Sciatic nerve (tissue), 2 donors: ENCODE measurements around the gene OR51B2. TPM values are rescaled to one million over a fixed set of nuclear protein-coding genes. Genes with fewer than 3 reads are reported as not detected.
"Not testable (repeated sequence)": the region's sequence is repeated elsewhere in the genome, so short reads cannot be mapped to it uniquely, and the experiment has no call there.

ENCODE experiments used
- ATAC-seq: fragments of 200-7000 bp; cut with Tn5 transposase; one replicate; pipeline ENCODE4 v1.9.1; 2020; ENCODE audit warnings: mild to moderate bottlenecking, moderate library complexity
- DNase-seq: peaks from one replicate; pipeline ENCODE4 v3.0.0-alpha.2; 2020; ENCODE audit warnings: low spot score
- intact Hi-C: fragments of 100-400 bp; cut with DNase I; formaldehyde crosslinking; loops from one replicate; pipeline ENCODE4 v1.14.2; 2022
- total RNA-seq: library from RNA; stranded (reverse); fragmentation: NEBNext Ultra II Directional; extraction: Animal tissue kit (Norgen Biotek cat#: 25700); gene quantifications from one replicate; pipeline ENCODE4 v1.2.1, GENCODE V29; 2021
- donor health status: DM: no; HTN: no; CAD: no.
- donor health status: DM: no; HTN: no; CAD: no.

The OR51B2 gene
- 0.40 TPM for total RNA-seq

GRCh38 chr11:5324197-5324596 is at the start of gene OR51B2:
OR51B2 (minus strand) TSS chr11:5324297; CDS start chr11:5324297, 0 bp downstream.
- ATAC-seq, result no peak
- DNase-seq, result no peak
- intact Hi-C loops, result no loop called here

DNA sequence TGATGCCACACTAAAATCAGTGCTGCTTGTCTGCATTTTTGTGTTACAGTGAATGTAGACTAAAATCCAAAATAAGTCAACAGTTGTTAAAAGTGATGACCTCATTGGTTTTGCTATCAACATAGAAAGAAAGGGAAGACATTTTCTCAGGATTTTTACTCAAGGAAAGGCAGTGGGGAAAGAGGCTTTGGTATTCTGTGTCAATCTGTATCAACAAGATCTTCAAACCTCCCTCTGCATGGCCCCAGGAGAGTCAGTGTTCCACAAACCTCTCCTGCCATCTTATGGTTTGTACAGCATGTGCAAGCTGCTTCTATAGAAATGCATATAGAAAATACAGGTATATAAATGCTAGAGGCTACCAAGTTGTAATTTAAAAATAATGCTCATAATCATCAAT is 45.7 kb upstream of the OR51B2 start:
- DNase-seq (no peak), ATAC-seq (no peak)
- intact Hi-C loops, result no loop called here

DNA sequence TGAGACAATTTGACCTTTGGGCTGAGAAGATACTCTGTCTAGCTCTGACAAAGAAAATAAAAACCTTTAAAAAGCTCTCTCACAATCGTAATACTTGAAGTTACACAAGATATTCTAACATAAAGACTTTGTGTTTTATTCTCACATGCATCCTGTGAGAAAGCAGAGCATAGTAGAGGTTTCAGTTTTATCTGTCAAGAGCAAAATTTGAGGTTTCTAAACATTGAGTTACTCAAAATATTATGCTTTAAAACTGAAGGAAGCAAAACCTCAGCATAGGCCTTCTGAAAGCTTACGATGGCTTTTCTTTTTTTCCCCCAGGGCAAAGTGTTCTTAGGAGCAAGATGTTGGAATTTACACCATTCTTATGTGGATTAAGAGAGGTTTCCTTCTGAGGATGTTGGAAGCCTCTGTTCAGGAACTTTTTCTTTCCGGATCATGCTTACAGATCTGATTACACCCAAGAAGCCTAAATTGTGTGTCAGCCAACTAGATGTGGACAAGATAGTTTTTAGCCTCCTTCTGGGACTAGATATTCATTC is 44.5 kb upstream of the OR51B2 start:
- ATAC-seq (no peak), DNase-seq (no peak)
- intact Hi-C loops, result no loop called here

DNA sequence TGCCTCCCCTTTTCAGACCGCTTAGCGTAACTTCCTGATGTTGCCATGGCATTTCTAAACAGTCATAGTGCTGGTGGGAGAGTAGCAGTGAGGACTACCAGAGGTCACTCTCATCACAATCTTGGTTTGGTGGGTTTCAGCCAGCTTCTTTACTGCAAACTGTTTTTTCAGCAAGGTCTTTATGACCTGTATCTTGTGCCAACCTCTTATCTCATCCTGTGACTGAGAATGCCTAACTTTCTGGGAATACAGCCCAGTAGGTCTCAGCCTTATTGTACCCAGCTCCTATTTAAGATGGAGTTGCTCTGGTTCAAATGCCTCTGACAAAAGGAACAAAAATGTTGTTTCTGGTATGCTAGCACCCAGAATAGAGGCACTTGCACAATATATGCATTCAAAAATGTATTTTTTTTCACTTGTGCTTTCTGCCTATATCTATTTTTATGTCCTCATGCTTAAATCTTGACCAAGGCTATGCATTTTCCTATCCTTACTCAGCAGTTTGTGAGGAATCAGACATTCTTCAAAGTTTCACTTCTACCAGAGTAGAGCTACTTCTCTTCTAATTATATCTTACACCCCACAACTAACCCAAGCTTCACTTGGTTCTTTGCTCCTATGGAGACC is 43.5 kb upstream of the OR51B2 start:
- DNase-seq (no peak), ATAC-seq (no peak)
- intact Hi-C loops, result no loop called here

DNA sequence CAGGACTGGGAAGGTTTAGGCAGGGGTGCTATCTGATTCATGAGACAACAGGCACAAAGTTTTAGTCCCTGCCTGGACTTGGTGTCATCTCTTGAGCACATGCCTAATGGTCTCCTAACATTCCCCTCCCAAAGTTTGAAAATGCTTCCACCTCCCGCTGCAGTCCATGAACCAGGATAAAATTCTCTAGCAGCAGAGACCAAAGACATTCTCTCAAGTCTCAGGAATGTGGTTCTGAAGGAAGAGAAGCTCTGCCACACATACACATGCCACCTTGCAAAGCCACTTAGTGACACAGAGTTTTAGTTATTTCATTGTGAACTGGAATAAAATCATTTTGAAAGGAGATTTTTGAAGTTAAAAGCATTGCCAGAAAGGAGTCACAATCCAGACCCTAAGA is 42.8 kb upstream of the OR51B2 start:
- intact Hi-C loops, result no loop called here
- DNase-seq, result no peak
- ATAC-seq, result no peak

- DNase-seq, ATAC-seq, intact Hi-C loops: not testable (repeated sequence)
Observed at GRCh38 chr11:5366365-5366764, 42.3 kb upstream of the OR51B2 start.

- ATAC-seq (no peak), DNase-seq (no peak)
- intact Hi-C loops, result no loop called here
Observed at GRCh38 chr11:5364214-5364613, 40.1 kb upstream of the OR51B2 start.

DNA sequence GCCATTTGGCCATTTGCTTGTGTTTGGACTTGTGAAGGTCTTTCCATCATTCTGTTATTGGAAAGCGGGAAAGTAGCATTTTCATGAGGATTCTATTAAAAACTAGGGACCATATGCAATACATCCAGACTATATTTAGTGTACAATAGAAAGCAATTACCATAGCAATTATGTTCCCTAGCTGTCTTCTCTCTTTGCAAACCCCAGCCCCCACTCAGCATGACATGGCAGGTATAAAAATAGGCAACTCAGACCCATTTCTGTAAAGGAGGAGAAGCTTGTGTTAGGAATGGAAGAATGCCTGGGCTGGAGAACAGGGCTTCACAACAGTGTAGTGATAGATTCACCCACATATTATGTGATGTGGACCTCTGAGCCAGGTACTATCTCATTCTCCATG is 39.6 kb upstream of the OR51B2 start:
- intact Hi-C loops, result no loop called here
- DNase-seq (no peak), ATAC-seq (no peak)

GRCh38 chr11:5362017-5362625 is 38.0 kb upstream of the OR51B2 start:
- ATAC-seq, result no peak
- intact Hi-C loops, result no loop called here
- no peak for DNase-seq

GRCh38 chr11:5356031-5356430 is 31.9 kb upstream of the OR51B2 start:
- ATAC-seq, DNase-seq, intact Hi-C loops: not testable (repeated sequence)

DNA sequence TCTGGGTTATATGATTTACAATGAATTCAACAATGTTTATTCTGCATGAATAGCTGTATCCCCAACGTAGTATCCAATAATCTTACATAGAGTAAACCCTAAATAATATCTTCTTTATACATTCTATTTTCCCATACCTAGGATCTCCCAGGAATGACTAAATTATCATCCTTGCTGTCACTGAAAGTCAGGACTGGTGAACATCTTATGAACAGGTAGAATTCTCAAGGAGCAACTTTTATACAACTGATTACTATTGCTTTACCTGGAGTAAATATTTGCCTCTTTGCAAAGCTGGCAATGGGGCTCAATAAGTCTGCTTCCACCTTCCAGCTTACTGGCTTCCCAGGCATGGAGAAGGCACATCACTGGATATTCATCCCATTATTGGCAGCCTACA is 27.1 kb upstream of the OR51B2 start, which contains the start of gene OR51B6:
OR51B6 (plus strand) TSS at position 301 of the 400 bp plus-strand sequence; CDS start at position 301, 0 bp downstream.
- no peak for ATAC-seq
- DNase-seq, result no peak
- intact Hi-C loops, result no loop called here

DNA sequence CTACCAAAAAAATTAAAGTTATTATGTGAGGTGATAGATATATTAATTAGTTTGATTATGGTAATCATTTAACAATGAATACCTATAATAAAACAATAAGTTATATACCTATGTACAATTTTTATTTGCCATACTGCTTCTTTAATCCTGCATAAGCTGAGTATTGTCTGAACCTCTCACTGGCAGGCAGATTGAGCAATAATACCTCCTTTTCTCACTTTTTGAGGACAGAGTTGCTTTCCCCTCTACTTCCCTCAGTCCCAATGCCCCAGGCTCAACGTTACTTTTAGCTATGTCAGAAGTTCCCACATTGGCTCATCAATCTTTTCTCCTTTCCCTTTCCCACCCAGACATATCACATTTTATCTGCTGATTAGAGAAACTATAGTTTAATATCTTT is 25.5 kb upstream of the OR51B2 start:
- no peak for DNase-seq
- no peak for ATAC-seq
- intact Hi-C loops, result loop anchor here (5.0 kb wide), 1 partner anchor 1013 kb away; no protein-coding TSS in a partner anchor

DNA sequence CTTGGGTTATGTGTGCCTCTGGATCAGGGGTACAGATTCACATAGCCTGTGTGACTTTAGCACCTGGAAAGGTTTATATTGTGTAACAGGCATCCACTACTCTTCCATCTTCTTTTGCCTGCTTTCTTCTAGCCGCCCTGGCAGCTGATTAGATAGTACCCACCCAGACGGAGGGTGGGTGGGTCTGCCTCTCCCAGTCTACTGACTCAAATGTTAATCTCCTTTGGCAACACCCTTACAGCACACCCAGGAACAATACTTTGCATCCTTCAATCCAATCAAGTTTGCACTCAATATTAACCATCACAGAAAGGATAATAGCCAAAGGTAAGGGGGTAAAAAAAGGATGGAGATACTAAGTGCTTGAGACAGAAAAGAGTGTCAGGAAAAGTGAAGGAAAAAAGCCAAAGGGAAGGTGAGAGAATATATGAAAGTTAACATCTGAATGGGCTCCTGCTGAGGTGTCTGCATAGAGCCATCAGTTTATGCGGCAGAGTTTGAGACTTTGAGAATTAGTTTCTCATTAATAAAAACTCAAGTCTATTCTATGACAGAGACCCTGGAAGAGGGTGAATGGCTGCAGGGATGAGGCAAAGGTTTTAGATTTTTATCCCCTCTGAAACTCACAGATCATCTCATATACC is 24.6 kb upstream of the OR51B2 start:
- intact Hi-C loops, result loop anchor here (5.0 kb wide), 1 partner anchor 1014 kb away; no protein-coding TSS in a partner anchor
- ATAC-seq (no peak), DNase-seq (no peak)

DNA sequence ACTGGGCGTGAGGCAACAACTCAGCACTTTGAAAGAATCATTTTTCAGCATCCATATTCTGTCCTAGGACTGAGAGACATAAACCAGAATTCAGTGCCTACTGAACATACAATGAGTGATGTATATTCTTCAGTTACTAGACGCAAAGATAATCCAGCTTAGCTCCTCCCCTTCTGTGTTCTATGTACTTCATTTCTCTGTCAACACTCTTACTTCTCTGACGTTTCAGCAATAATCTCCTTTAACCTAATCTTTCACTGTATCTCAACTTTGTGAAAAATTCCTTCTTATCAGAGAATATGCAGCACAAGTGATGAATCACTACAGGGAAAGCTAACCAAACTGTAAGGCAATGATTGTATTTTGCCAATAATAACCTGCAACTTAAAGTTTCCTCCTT is 21.7 kb upstream of the OR51B2 start:
- no peak for DNase-seq
- intact Hi-C loops, result loop anchor here (5.0 kb wide), 1 partner anchor 1016 kb away; no protein-coding TSS in a partner anchor
- ATAC-seq, result no peak

- no peak for ATAC-seq
- intact Hi-C loops, result no loop called here
- no peak for DNase-seq
Observed at GRCh38 chr11:5343474-5344335, 19.6 kb upstream of the OR51B2 start, which contains the start of gene OR51B5. OR51B5 (minus strand) TSS chr11:5343524; CDS start chr11:5343524, 0 bp downstream.

DNA sequence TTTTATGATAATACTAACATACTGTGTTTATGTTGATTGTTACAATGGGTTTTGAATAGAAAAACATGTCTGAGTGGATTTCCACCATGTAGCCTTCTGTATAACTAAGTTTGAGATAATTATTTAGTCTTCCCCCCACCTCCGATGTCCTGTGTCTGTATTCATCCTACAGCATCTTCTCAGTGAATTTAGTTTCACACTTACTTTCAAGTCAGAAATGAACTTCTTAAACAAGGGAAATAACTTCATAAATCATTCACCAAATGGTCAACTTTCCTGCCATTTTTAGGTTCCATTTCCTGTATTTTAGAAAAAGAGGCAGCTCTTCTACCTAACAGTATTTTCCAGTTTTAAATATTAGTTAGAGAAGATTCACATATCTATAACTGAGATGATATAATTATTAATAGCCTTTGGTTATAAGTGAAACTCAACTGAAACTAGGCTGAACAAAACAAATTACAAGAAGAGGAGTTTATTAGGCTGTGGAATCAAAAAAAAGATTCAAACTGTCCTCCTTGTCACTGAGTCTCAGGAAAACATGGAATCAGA is 15.8 kb upstream of the OR51B2 start:
- ATAC-seq, result no peak
- DNase-seq, result no peak
- intact Hi-C loops, result no loop called here

DNA sequence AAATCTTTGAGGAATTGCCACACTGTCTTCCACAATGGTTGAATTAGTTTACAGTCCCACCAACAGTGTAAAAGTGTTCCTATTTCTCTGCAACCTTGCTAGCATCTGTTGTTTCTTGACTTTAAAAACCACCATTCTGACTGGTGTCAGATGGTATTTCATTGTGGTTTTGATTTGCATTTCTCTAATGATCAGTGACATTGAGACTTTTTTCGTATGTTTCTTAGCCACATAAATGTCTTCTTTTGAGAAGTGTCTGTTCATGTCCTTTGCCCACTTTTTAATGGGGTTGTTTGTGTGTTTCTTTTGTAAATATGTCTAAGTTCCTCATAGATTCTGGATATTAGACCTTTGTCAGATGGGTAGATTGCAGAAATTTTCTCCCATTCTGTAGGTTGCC is 13.2 kb upstream of the OR51B2 start:
- DNase-seq, intact Hi-C loops: not testable (repeated sequence)

DNA sequence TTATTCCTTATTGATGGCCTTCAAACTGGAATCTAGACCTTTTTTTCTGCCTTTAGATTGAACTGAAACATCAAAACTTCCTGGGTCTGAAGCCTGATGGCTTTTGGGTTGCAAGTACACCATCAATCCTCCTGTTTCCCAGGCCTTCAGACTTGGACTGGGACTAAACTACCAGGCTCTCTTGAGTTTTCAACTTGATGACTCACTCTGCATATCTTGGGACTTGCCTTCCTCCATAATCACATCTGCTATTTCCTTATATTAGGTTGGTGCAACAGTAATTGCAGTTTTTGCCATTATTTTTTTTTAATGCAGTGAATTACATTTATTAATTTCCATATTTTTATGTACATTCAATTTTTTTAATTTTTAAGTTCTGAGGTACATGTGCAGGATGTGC is 12.2 kb upstream of the OR51B2 start:
- no peak for DNase-seq
- ATAC-seq, result no peak
- intact Hi-C loops, result no loop called here

More for the DNA sequence above, 13.2 kb upstream of the OR51B2 start:
- not testable (repeated sequence) for ATAC-seq

- ATAC-seq (no peak), DNase-seq (no peak)
- intact Hi-C loops, result no loop called here
Observed at GRCh38 chr11:5335170-5335569, 11.1 kb upstream of the OR51B2 start.
